Nephron (organoid): Measurements from ENCODE around the gene PARVA.

ENCODE experiments used
- H3K27ac Mint-ChIP-seq, 3 experiments: 2 replicates each; pipeline ENCODE4 v1.8.0; 2020; ENCODE audit warnings: mixed read lengths in 3 of 3, mild to moderate bottlenecking in 2 of 3, moderate library complexity in 1 of 3
- H3K27me3 Mint-ChIP-seq: 2 replicates; pipeline ENCODE4 v1.8.0; 2021; ENCODE audit warnings: low read depth, mild to moderate bottlenecking, moderate library complexity, mixed read lengths
- H3K36me3 Mint-ChIP-seq: 2 replicates; pipeline ENCODE4 v1.8.0; 2020; ENCODE audit warnings: low read depth, mixed read lengths
- H3K4me1 Mint-ChIP-seq: 2 replicates; pipeline ENCODE4 v1.8.0; 2020; ENCODE audit warnings: mixed read lengths
- H3K4me3 Mint-ChIP-seq, 3 experiments: 2 replicates each; pipeline ENCODE4 v1.8.0; 2020; ENCODE audit warnings: mild to moderate bottlenecking in 3 of 3, mixed read lengths in 3 of 3, moderate library complexity in 2 of 3
- H3K9me3 Mint-ChIP-seq: 2 replicates; pipeline ENCODE4 v1.8.0; 2020; ENCODE audit warnings: mixed read lengths
- TF ChIP-seq, protein P1 (sequence below), 3 experiments: fragments of 200-600 bp; sonication (generic); IDR thresholded peaks; one replicate each; pipeline ENCODE4 v1.5.0; 2021; ENCODE audit warnings: antibody characterized with exemption in 3 of 3; ENCODE audit not compliant: unreplicated experiment in 3 of 3

The PARVA gene

DNA sequence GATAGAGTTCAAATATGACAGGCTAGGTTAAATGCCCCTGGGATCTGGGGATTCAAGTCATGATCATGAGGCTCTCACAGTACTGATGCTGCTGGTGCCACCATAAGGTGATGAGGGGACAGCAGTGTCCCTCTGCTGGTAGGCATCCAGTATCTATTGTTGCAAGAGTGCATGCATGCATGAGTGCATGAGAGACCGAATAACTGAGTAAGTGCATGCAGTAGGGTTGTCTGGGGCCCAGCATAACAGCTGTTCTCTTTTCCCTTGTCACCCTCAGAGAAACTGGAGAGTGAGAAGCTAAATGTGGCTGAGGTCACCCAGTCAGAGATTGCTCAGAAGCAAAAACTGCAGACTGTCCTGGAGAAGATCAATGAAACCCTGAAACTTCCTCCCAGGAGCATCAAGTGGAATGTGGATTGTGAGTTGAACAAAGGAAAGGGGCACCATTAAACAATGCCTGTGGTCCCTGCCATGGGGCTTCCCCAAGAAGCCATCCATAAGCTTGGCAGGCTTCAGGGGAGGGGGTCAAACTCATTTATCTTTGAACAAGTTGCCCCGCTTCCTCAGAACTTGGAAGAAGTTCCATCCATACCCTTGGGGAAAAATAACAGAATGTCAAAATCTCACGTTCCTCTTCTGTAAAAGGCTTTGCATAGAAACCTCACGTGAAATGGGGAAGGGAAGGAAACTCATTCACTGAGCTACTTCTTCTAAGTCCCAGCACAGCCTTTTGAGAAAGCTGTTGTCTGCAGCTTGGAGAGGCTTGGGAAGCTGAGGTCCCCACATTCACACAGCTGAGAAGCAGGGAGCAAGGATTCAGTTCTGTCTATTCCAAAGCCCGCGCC is 119.0 kb downstream of the PARVA start:
- Mint-ChIP-seq H3K4me1 (peaks cover 12% of the 10 kb centered on the region), H3K9me3 (peaks cover 2% of the 10 kb centered on the region), H3K4me3 (no peak overlapping the region), H3K27me3 (no peaks in the 10 kb centered on the region), H3K36me3 (peaks cover 67% of the 10 kb centered on the region), H3K27ac (no peak overlapping the region)
- TF ChIP-seq, protein P1, sequence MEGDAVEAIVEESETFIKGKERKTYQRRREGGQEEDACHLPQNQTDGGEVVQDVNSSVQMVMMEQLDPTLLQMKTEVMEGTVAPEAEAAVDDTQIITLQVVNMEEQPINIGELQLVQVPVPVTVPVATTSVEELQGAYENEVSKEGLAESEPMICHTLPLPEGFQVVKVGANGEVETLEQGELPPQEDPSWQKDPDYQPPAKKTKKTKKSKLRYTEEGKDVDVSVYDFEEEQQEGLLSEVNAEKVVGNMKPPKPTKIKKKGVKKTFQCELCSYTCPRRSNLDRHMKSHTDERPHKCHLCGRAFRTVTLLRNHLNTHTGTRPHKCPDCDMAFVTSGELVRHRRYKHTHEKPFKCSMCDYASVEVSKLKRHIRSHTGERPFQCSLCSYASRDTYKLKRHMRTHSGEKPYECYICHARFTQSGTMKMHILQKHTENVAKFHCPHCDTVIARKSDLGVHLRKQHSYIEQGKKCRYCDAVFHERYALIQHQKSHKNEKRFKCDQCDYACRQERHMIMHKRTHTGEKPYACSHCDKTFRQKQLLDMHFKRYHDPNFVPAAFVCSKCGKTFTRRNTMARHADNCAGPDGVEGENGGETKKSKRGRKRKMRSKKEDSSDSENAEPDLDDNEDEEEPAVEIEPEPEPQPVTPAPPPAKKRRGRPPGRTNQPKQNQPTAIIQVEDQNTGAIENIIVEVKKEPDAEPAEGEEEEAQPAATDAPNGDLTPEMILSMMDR (IDR thresholded peaks at IDR 0.05; ENCODE audit: unreplicated experiment in 3 of 3) = peak in 1 of 3 experiments; percentile 12

DNA sequence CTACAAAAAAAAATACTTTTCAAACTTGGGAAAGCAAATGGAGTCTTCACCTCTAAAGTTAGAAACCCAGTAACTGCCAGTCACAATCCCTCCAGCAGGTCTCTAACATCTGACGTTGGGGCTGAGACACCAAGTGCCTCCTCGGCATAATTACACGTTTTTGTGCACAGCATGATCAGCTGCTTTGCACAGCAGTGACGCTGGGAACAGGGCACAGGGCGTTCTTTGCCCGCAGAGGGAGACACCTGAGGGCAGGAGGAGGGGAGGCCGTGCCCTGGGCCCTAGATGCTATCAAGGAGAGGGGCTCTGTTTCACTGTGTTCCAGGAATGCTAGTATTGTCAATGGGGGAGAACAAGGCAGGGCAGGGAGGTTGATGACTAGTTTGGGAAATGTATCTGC is 120.1 kb downstream of the PARVA start:
- Mint-ChIP-seq H3K4me1 (peaks cover 12% of the 10 kb centered on the region), H3K27me3 (no peaks in the 10 kb centered on the region), H3K9me3 (peaks cover 2% of the 10 kb centered on the region), H3K4me3 (no peak overlapping the region), H3K36me3 (peaks cover 68% of the 10 kb centered on the region), H3K27ac (no peak overlapping the region)
- TF ChIP-seq, protein P1 (IDR thresholded peaks at IDR 0.05; ENCODE audit: unreplicated experiment in 3 of 3) = no peak

DNA sequence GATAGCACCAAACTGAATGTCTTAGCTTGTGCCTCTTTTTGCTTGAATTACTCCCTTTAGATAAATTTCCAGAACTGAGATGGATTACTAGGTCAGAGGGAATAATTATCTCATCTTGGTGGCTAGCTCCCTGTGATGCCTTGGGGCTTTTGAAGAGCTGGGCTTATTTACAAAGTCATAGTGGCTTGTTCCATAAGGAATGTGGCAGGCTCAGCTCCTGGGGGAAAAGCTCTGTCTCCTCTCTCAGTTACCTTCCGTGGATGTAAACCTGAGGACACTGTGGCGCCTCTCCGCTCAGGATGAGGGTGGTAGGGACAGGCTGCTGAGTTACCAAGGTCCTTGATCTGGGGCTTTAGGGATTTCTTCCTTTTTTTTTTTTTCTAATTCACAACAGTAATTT is 121.7 kb downstream of the PARVA start:
- no peaks in the 10 kb centered on the region for H3K27me3 Mint-ChIP-seq
- no peaks in the 10 kb centered on the region for H3K9me3 Mint-ChIP-seq

DNA sequence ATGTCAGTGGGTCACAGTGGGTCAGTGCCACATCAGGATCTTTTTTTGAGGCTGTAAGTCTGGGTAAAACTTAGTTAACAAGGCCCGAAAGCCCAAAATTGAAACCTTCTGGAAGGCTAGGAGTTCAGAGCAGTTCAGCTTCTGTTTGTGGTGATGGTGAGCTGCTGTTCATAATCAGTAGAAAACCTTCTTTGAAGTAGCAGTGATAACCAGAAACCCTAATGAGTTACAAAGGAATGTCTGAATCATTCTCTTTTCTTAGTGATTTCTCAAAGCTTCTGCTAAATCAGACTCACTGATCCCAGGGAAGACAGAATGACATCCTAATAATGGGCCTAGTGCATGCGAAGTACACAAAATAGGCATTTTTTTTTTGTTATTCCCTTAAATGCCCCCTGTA is 124.7 kb downstream of the PARVA start:
- Mint-ChIP-seq H3K9me3 (no peaks in the 10 kb centered on the region), H3K36me3 (peaks cover 49% of the 10 kb centered on the region), H3K27me3 (no peaks in the 10 kb centered on the region), H3K4me1 (peaks cover 16% of the 10 kb centered on the region), H3K27ac (no peak overlapping the region), H3K4me3 (no peak overlapping the region)
- TF ChIP-seq, protein P1 (IDR thresholded peaks at IDR 0.05; ENCODE audit: unreplicated experiment in 3 of 3) = no peak

More for the DNA sequence above, 121.7 kb downstream of the PARVA start:
- H3K4me1 Mint-ChIP-seq = peaks cover 17% of the 10 kb centered on the region
- no peak overlapping the region for H3K27ac Mint-ChIP-seq
- H3K4me3 Mint-ChIP-seq = no peak overlapping the region
- TF ChIP-seq, protein P1 (IDR thresholded peaks at IDR 0.05; ENCODE audit: unreplicated experiment in 3 of 3) = no peak
- H3K36me3 Mint-ChIP-seq = peaks cover 72% of the 10 kb centered on the region

DNA sequence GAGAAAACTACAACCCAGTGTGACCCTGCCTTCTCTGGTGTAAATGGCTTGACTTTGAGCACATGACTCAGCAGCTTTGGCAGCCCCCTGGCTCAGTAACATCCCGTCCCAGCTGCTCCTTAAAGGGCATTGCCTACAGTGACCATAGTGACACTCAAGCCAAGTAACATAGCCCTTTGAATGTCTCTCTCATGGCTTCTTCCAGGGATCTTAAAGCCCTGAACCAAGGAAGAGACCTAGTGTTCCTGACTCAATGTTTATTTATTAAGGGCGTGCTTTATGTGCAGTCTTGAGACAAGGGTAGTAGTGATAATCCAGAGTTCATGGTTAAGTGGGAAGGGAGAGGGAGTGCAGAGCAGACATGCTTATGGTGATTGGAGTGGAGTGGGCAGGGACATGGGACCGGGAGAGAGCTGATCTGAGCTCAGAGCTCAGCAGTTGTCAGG is 125.7 kb downstream of the PARVA start:
- H3K4me3 Mint-ChIP-seq = no peak overlapping the region
- TF ChIP-seq, protein P1 (IDR thresholded peaks at IDR 0.05; ENCODE audit: unreplicated experiment in 3 of 3) = no peak
- H3K9me3 Mint-ChIP-seq = no peaks in the 10 kb centered on the region
- no peak overlapping the region for H3K27ac Mint-ChIP-seq
- no peaks in the 10 kb centered on the region for H3K27me3 Mint-ChIP-seq
- H3K4me1 Mint-ChIP-seq = peaks cover 25% of the 10 kb centered on the region
- peaks cover 50% of the 10 kb centered on the region for H3K36me3 Mint-ChIP-seq

DNA sequence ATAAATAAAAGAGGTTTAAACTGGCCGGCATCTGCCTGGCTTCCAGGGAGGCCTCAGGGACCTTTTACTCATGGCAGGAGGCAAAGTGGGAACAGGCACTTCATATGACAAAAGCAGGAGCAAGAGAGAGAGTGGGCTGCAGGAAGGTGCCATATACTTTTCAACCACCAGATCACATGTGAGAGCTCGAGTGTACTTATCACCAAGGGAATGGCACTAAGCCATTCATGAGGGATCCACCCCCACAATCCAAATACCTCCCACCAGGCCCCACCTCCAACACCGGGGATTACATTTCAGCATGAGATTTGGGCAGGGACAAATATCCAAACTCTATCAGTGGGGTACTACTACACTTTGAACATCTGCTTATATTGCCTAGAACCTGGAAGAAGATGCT is 126.5 kb downstream of the PARVA start:
- H3K36me3 Mint-ChIP-seq = peaks cover 48% of the 10 kb centered on the region
- no peak overlapping the region for H3K4me3 Mint-ChIP-seq
- no peaks in the 10 kb centered on the region for H3K27me3 Mint-ChIP-seq
- TF ChIP-seq, protein P1 (IDR thresholded peaks at IDR 0.05; ENCODE audit: unreplicated experiment in 3 of 3) = no peak
- peaks cover 33% of the 10 kb centered on the region for H3K4me1 Mint-ChIP-seq
- H3K27ac Mint-ChIP-seq = no peak overlapping the region
- no peaks in the 10 kb centered on the region for H3K9me3 Mint-ChIP-seq
